Mammary epithelial cell (primary cell): ENCODE results near the gene OAT.

Experiments used
- EZH2 ChIP-seq: IDR thresholded peaks from 2 replicates; pipeline ENCODE4 v1.6.1; 2012; ENCODE audit warnings: low read length, inconsistent platforms, borderline replicate concordance
- TF ChIP-seq, protein P1 (sequence below), 2 donors: IDR thresholded peaks in 1 of 2; conservative IDR thresholded peaks in 1 of 2; 2 replicates each; pipeline ENCODE4 v1.5.1; 2011 to 2012; ENCODE audit warnings: inconsistent platforms in 2 of 2, low read length in 2 of 2, mild to moderate bottlenecking in 2 of 2, control low read depth in 1 of 2, low read depth in 1 of 2; ENCODE audit not compliant: insufficient read depth in 1 of 2; ENCODE audit errors: extremely low read depth in 1 of 2

DNA sequence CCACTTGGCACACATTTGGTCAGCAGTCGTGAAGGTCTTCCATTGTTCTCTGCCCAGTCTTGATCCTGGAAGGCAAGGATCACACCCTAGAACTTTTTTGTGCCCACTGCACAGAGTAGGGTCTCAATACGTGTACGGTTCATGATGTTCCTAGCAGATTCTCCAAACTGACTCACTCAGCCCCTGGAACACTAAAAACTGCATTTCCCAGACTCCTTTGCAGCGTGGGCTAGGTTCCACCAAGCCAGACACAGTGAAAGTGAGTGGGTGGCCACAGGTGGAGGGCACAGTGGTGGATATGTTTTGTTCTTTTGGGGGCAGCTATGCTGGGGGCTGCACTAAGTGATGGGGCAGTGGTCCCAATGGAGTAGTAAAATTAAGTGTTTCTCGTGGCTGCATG is 41.4 kb upstream of the OAT start:
- TF ChIP-seq, protein P1, sequence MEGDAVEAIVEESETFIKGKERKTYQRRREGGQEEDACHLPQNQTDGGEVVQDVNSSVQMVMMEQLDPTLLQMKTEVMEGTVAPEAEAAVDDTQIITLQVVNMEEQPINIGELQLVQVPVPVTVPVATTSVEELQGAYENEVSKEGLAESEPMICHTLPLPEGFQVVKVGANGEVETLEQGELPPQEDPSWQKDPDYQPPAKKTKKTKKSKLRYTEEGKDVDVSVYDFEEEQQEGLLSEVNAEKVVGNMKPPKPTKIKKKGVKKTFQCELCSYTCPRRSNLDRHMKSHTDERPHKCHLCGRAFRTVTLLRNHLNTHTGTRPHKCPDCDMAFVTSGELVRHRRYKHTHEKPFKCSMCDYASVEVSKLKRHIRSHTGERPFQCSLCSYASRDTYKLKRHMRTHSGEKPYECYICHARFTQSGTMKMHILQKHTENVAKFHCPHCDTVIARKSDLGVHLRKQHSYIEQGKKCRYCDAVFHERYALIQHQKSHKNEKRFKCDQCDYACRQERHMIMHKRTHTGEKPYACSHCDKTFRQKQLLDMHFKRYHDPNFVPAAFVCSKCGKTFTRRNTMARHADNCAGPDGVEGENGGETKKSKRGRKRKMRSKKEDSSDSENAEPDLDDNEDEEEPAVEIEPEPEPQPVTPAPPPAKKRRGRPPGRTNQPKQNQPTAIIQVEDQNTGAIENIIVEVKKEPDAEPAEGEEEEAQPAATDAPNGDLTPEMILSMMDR (conservative IDR thresholded peaks at IDR 0.05 in 1 of 2, IDR thresholded peaks at IDR 0.05 in 1 of 2; ENCODE audit: extremely low read depth in 1 of 2, insufficient read depth in 1 of 2, low read depth in 1 of 2, low read length in 2 of 2), result no peak
- TF ChIP-seq EZH2, result no peak
